ENCODE data around the gene EFNA5.
A peak's percentile ranks its signal among the peaks of the same experiment; 100 is the strongest.

Gene EFNA5

DNA sequence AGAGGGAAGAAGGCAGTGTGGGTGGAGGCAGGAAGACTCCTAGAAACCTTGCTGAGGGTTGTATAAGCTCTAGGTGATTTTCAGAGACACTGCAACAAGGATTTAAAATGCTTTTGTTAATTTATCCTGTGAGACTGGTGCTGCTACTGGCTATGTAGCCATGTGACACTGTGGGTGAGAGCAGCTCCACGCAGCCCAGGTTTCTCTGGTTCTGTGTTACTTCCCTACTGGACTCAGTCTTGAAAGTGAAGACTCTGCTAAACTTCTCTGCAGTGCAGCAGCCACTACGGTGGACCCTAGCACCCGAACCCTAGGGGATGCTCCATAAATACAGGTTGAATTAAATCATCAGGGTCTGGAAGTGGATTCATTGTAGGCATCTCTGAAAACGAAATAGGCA lies 25.8 kb upstream of the EFNA5 start:
- H3K9me3 ChIP-seq (ENCODE audit: control insufficient read depth in 2 of 2, low read length in 2 of 2), result no peaks in the 10 kb centered on the region
- H3K27ac ChIP-seq (ENCODE audit: low read length), result no peak overlapping the region
- no peaks in the 10 kb centered on the region for H3K4me1 ChIP-seq (ENCODE audit: control insufficient read depth, insufficient read depth, low read length)

DNA sequence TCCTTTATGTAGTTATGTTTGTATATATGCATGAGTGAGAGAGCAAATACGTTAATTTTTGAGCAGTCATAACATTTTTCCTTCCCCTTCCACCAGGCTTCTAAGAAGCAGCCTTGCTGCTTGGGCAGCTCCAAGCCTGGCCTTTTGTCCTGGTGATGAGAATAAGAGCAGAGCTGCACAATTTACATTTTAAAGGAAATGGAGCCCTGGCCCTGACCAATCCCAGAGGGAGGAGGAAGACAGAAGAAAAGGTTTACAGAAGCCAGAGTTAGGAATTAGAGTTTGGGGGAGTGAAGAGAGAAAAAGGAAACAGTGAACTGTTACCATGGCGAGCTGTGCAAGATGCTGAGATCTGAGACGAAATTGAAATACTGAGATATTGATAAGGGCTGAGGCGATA lies 25.3 kb upstream of the EFNA5 start:
- H3K9ac ChIP-seq (ENCODE audit: low read length in 2 of 2), result no peak overlapping the region
- no peaks in the 10 kb centered on the region for H3K4me1 ChIP-seq (ENCODE audit: control insufficient read depth, insufficient read depth, low read length)
- H3K9me3 ChIP-seq (ENCODE audit: control insufficient read depth in 2 of 2, low read length in 2 of 2), result no peaks in the 10 kb centered on the region
- H3K4me3 ChIP-seq (ENCODE audit: low read length in 2 of 2), result no peak overlapping the region
- no peak overlapping the region for H3K27ac ChIP-seq (ENCODE audit: low read length)
- H3K27me3 ChIP-seq (ENCODE audit: control insufficient read depth in 1 of 2, insufficient read depth in 2 of 2, low read length in 2 of 2), result no peaks in the 10 kb centered on the region
- no peaks in the 10 kb centered on the region for H3K36me3 ChIP-seq (ENCODE audit: control insufficient read depth in 2 of 2, insufficient read depth in 2 of 2, low read length in 2 of 2)

More for the DNA sequence above, 25.8 kb upstream of the EFNA5 start:
- Histone ChIP-seq H3K9ac (ENCODE audit: low read length in 2 of 2) (no peak overlapping the region), H3K4me3 (ENCODE audit: low read length in 2 of 2) (no peak overlapping the region), H3K27me3 (ENCODE audit: control insufficient read depth in 1 of 2, insufficient read depth in 2 of 2, low read length in 2 of 2) (no peaks in the 10 kb centered on the region), H3K36me3 (ENCODE audit: control insufficient read depth in 2 of 2, insufficient read depth in 2 of 2, low read length in 2 of 2) (no peaks in the 10 kb centered on the region)

DNA sequence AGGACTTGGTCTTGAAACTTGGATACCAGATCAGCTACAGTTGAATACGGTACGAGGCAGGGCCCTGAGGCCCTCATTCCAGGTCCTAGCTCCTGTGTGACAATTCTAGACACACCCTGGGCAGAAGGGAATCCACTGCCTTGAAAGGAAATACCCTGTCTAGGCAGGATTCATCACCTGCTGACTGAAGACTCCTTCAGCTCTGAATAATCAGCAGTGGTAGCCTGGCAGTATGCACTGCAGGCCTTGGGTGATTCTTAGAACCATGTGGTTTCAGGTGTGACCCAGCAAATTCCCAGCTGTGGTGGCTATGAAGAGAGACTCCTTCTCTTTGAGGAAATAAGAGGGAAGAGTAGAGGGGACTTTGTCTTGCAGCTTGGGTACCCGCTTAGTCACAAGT lies 17.2 kb upstream of the EFNA5 start:
- Histone ChIP-seq H3K4me3 (ENCODE audit: low read length in 2 of 2) (no peak overlapping the region), H3K36me3 (ENCODE audit: control insufficient read depth in 2 of 2, insufficient read depth in 2 of 2, low read length in 2 of 2) (no peaks in the 10 kb centered on the region), H3K27me3 (ENCODE audit: control insufficient read depth in 1 of 2, insufficient read depth in 2 of 2, low read length in 2 of 2) (peaks cover 0 to 2% of the 10 kb centered on the region in 2 donors), H3K27ac (ENCODE audit: low read length) (no peak overlapping the region), H3K9me3 (ENCODE audit: control insufficient read depth in 2 of 2, low read length in 2 of 2) (no peaks in the 10 kb centered on the region), H3K9ac (ENCODE audit: low read length in 2 of 2) (no peak overlapping the region), H3K4me1 (ENCODE audit: control insufficient read depth, insufficient read depth, low read length) (no peaks in the 10 kb centered on the region)

DNA sequence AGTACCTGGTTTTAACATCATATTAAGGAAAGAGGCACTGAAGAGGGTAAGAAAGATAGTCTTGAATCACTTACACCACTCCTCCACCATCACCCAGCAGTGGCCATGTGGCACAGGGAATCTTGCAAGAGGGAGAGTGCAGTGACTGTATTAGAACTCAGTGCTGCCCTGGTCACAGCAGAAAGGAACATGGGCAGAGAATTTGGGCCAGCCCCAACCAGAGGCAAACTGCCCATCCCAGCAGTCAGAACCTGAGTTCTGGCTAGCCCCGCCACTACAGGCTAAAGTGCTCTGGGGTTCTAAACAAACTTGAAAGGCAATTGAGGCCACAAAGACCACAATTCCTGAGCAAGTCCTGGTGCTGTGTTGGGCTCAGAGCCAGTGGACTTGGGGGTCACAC lies 16.7 kb upstream of the EFNA5 start:
- no peaks in the 10 kb centered on the region for H3K9me3 ChIP-seq (ENCODE audit: control insufficient read depth in 2 of 2, low read length in 2 of 2)
- H3K9ac ChIP-seq (ENCODE audit: low read length in 2 of 2), result no peak overlapping the region
- H3K27ac ChIP-seq (ENCODE audit: low read length), result no peak overlapping the region
- no peak overlapping the region for H3K4me3 ChIP-seq (ENCODE audit: low read length in 2 of 2)
- H3K4me1 ChIP-seq (ENCODE audit: control insufficient read depth, insufficient read depth, low read length), result no peaks in the 10 kb centered on the region
- no peaks in the 10 kb centered on the region for H3K36me3 ChIP-seq (ENCODE audit: control insufficient read depth in 2 of 2, insufficient read depth in 2 of 2, low read length in 2 of 2)
- H3K27me3 ChIP-seq (ENCODE audit: control insufficient read depth in 1 of 2, insufficient read depth in 2 of 2, low read length in 2 of 2), result peaks cover 0 to 2% of the 10 kb centered on the region in 2 donors

DNA sequence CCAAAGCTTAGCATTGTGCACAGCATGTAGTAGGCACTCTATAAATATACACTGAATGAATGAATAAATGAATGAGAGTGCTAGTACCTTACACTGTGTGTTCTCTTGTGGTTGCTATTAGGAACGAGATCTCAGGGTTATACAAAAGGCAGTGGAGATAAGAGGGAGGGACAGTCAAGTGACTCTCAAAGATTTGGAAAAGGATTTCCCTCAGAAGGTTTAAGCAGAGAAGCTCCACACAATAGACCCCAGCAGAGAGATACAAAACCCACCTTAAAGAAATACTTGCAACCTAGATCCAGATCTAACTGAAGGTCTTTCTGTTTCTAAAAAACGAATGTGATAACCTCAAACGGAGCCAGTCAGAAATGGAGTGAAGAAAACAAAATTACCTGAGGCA lies 11.8 kb upstream of the EFNA5 start:
- Histone ChIP-seq H3K36me3 (ENCODE audit: control insufficient read depth in 2 of 2, insufficient read depth in 2 of 2, low read length in 2 of 2) (no peaks in the 10 kb centered on the region), H3K9ac (ENCODE audit: low read length in 2 of 2) (no peak overlapping the region), H3K4me3 (ENCODE audit: low read length in 2 of 2) (no peak overlapping the region), H3K9me3 (ENCODE audit: control insufficient read depth in 2 of 2, low read length in 2 of 2) (no peaks in the 10 kb centered on the region), H3K27ac (ENCODE audit: low read length) (no peak overlapping the region), H3K4me1 (ENCODE audit: control insufficient read depth, insufficient read depth, low read length) (no peaks in the 10 kb centered on the region), H3K27me3 (ENCODE audit: control insufficient read depth in 1 of 2, insufficient read depth in 2 of 2, low read length in 2 of 2) (peaks cover 0 to 2% of the 10 kb centered on the region in 2 donors)

DNA sequence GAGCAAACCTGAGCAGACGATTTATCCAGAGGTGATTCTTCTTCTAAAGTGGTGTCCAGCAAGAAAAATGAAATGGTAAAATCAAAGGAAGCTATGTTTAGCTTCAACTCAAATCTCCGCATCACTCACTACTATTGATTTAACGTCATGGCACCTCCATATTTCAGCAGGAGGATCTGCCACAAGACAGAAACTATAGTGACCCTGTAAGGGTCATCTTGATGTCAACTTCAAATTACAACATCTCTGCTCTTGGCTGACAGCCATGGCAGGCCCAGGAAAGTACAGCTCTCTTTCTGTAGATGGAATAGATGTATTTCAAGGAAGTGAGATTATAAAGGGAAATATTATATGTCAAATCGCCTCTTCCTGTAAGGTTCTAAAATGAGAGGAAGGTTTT lies 10.1 kb upstream of the EFNA5 start:
- no peak overlapping the region for H3K9ac ChIP-seq (ENCODE audit: low read length in 2 of 2)
- H3K4me1 ChIP-seq (ENCODE audit: control insufficient read depth, insufficient read depth, low read length), result no peaks in the 10 kb centered on the region
- H3K36me3 ChIP-seq (ENCODE audit: control insufficient read depth in 2 of 2, insufficient read depth in 2 of 2, low read length in 2 of 2), result no peaks in the 10 kb centered on the region
- H3K27ac ChIP-seq (ENCODE audit: low read length), result no peak overlapping the region
- no peaks in the 10 kb centered on the region for H3K27me3 ChIP-seq (ENCODE audit: control insufficient read depth in 1 of 2, insufficient read depth in 2 of 2, low read length in 2 of 2)
- no peak overlapping the region for H3K4me3 ChIP-seq (ENCODE audit: low read length in 2 of 2)
- H3K9me3 ChIP-seq (ENCODE audit: control insufficient read depth in 2 of 2, low read length in 2 of 2), result no peaks in the 10 kb centered on the region

DNA sequence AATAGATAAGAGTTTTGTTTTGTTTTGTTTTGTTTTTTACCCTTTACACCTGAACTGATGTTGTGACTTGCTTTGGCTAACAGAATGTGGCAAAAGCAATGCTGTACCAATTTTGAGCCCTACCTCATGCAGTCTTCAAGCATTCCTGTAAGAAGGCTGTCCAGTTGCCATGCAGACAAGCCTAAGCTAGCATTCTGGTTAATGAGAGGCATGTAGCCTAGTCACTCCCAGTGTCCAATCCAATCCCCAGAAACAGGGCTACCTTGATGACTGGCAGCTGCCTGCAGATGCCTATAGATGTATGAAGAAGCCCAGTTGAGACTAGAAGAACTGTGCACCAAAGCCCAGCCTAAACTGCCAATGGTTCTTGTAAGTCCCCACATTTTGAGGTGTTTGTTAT lies 9.4 kb upstream of the EFNA5 start:
- no peaks in the 10 kb centered on the region for H3K4me1 ChIP-seq (ENCODE audit: control insufficient read depth, insufficient read depth, low read length)
- H3K9me3 ChIP-seq (ENCODE audit: control insufficient read depth in 2 of 2, low read length in 2 of 2), result no peaks in the 10 kb centered on the region

DNA sequence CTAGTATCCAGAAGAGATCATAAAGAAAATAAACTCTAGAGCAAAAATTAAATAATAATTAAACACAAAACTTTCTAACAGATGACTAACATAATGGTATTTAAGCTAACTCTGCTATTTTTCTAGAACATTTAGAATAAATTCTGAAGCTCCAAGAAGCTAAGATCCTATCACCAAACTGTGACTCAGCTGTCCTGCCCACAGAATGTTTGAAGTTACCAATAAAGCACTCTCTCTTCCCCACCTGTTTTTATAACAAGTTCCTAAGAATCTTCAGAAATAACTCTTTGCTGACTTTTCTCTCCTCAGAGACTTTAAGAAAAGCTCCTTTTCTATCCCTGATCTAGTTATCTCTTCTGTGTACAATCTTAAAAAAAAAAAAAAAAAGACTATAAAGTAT lies 6.0 kb upstream of the EFNA5 start:
- Histone ChIP-seq H3K4me1 (ENCODE audit: control insufficient read depth, insufficient read depth, low read length) (peaks cover 6% of the 10 kb centered on the region), H3K9ac (ENCODE audit: low read length in 2 of 2) (no peak overlapping the region), H3K36me3 (ENCODE audit: control insufficient read depth in 2 of 2, insufficient read depth in 2 of 2, low read length in 2 of 2) (no peaks in the 10 kb centered on the region), H3K9me3 (ENCODE audit: control insufficient read depth in 2 of 2, low read length in 2 of 2) (no peaks in the 10 kb centered on the region), H3K27me3 (ENCODE audit: control insufficient read depth in 1 of 2, insufficient read depth in 2 of 2, low read length in 2 of 2) (no peaks in the 10 kb centered on the region), H3K4me3 (ENCODE audit: low read length in 2 of 2) (no peak overlapping the region), H3K27ac (ENCODE audit: low read length) (no peak overlapping the region)

More for the DNA sequence above, 9.4 kb upstream of the EFNA5 start:
- Histone ChIP-seq H3K9ac (ENCODE audit: low read length in 2 of 2) (no peak overlapping the region), H3K27ac (ENCODE audit: low read length) (no peak overlapping the region), H3K36me3 (ENCODE audit: control insufficient read depth in 2 of 2, insufficient read depth in 2 of 2, low read length in 2 of 2) (no peaks in the 10 kb centered on the region), H3K4me3 (ENCODE audit: low read length in 2 of 2) (no peak overlapping the region), H3K27me3 (ENCODE audit: control insufficient read depth in 1 of 2, insufficient read depth in 2 of 2, low read length in 2 of 2) (no peaks in the 10 kb centered on the region)

DNA sequence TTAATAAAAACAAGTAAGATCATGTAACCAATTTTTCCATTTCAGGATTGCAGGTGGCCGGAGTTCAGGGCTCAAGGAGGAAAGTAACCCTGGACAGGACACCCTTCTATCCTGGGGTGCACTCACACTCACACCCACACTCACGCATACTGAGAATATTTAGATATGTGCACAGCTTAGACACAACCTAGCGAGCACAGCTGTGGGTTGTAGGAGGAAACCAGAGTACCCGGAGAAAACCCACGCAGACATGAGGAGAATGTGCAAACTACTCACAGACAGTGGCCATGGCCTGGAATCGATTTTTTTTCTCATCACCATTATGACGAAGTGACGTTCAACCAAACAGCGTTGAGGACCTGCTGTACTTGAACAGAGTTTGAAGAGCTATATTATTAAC lies 4.5 kb upstream of the EFNA5 start:
- no peak overlapping the region for H3K27ac ChIP-seq (ENCODE audit: low read length)
- no peak overlapping the region for H3K9ac ChIP-seq (ENCODE audit: low read length in 2 of 2)
- H3K36me3 ChIP-seq (ENCODE audit: control insufficient read depth in 2 of 2, insufficient read depth in 2 of 2, low read length in 2 of 2), result no peaks in the 10 kb centered on the region
- H3K27me3 ChIP-seq (ENCODE audit: control insufficient read depth in 1 of 2, insufficient read depth in 2 of 2, low read length in 2 of 2), result peaks cover 3 to 5% of the 10 kb centered on the region in 2 donors
- no peak overlapping the region for H3K4me3 ChIP-seq (ENCODE audit: low read length in 2 of 2)
- no peaks in the 10 kb centered on the region for H3K9me3 ChIP-seq (ENCODE audit: control insufficient read depth in 2 of 2, low read length in 2 of 2)
- H3K4me1 ChIP-seq (ENCODE audit: control insufficient read depth, insufficient read depth, low read length), result peaks cover 16% of the 10 kb centered on the region

DNA sequence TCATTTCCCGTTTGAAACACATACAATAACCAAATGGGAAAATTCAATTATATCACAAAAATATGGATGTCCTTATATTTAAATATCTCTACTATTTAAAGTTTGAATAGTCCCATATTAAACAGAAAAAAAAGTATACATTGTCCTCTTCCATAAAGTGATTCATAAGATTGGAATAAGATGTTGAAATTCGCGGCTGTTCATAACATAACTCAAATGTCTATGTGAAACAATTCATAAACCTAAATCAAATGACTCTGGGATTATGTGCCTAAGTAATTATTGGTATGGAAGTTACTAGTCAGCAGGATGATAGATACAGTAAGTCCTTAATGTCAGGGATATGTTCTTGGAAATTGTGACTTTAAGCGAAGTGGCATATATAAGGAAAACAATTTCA lies 3.9 kb upstream of the EFNA5 start:
- H3K27ac ChIP-seq (ENCODE audit: low read length), result no peak overlapping the region
- no peak overlapping the region for H3K9ac ChIP-seq (ENCODE audit: low read length in 2 of 2)
- H3K27me3 ChIP-seq (ENCODE audit: control insufficient read depth in 1 of 2, insufficient read depth in 2 of 2, low read length in 2 of 2), result peaks cover 3 to 10% of the 10 kb centered on the region in 2 donors
- H3K9me3 ChIP-seq (ENCODE audit: control insufficient read depth in 2 of 2, low read length in 2 of 2), result no peaks in the 10 kb centered on the region
- H3K4me1 ChIP-seq (ENCODE audit: control insufficient read depth, insufficient read depth, low read length), result peaks cover 19% of the 10 kb centered on the region
- H3K36me3 ChIP-seq (ENCODE audit: control insufficient read depth in 2 of 2, insufficient read depth in 2 of 2, low read length in 2 of 2), result no peaks in the 10 kb centered on the region
- H3K4me3 ChIP-seq (ENCODE audit: low read length in 2 of 2), result no peak overlapping the region

DNA sequence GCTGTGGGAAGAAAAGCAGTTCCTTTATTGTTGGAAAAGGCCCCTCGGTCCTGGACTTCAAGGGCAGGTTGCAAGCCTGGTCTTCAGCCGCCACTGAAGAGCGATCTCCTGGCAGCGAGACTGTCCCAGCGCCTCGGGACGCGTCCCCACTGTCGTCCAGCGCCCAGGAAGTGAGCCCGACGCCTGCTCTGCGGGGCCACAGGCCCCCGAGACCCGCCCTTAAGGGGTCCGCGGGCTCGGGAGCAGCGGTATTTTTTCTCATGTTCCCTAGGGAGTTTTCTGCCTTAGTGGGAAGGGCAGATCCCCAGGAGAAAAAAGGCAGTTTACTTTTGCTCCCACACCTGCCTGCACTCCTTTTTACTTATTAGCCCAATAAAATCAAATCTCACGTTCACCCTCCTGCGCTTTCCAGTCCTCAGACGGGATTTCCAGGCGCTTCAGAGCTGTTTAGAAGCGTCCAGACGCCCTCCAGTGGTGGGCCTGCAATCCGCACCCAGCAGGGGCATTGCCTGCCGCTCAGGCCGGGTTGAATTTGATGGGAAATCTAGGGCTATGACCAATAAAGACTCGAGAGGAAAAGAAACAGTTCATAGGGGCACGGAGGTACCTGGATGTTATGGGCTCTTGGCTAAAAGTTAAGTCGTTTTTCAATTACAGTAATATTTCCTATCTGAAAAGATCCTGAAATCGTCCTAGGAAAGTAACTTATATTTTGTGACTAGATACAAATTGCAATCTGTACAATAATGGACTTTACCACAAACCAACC lies 2.8 kb upstream of the EFNA5 start:
- no peaks in the 10 kb centered on the region for H3K36me3 ChIP-seq (ENCODE audit: control insufficient read depth in 2 of 2, insufficient read depth in 2 of 2, low read length in 2 of 2)
- peak overlapping the region; percentile 81 to 93 for H3K4me3 ChIP-seq (ENCODE audit: low read length in 2 of 2)
- peaks cover 22% of the 10 kb centered on the region for H3K4me1 ChIP-seq (ENCODE audit: control insufficient read depth, insufficient read depth, low read length)
- peaks cover 9 to 19% of the 10 kb centered on the region in 2 donors for H3K27me3 ChIP-seq (ENCODE audit: control insufficient read depth in 1 of 2, insufficient read depth in 2 of 2, low read length in 2 of 2)
- H3K9me3 ChIP-seq (ENCODE audit: control insufficient read depth in 2 of 2, low read length in 2 of 2), result no peaks in the 10 kb centered on the region
- H3K9ac ChIP-seq (ENCODE audit: low read length in 2 of 2), result peak overlapping the region; percentile 46 to 47
- H3K27ac ChIP-seq (ENCODE audit: low read length), result no peak overlapping the region
